ENCODE data around the gene LGR5. TPM values are rescaled to one million over a fixed set of nuclear protein-coding genes. Genes with fewer than 3 reads are reported as not detected.

The LGR5 gene
- total and polyA plus RNA-seq, 2 of the 4 experiments (the other 2 are of a cell fraction), result not detected

DNA sequence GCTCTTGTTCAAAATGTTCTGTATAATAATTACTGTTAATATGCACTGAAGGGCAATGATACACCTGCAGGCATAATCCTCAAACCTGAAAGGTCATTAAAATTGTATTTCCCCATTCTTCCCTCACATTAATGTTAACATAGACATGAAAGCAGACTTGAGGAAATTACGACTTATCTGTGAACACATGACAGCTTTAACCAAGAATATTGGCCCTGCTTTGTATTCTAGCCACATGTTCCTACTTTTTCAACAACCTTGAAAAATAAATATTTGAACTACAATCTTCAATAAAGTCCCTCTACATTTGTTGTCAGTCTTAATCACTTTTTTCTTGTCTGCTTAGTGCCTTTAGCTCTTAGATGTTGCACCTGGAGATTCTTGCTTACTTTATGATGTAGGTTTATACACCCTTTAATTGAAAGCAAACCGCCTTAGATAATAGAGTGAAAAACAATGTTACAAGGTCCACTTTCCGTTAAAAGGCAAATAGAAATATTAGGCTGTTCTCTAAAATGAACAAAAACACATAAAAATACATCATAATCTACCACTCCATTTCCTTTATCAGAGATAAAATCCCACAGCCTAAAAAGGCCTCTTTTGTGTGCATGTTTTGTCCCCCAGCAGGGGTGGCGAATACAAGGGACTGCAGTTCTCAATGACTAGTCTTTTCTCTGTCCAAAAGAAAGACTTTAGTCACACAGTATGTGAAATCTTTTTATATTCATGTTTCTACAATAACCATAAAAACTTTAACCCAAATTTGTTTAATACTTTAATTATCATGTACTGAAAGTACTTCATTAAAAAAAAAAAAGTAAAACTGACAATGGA is 168.1 kb downstream of the LGR5 start:
- dilution Hi-C loops (cut with HindIII; ENCODE audit: low sequenced_read_pairs, unreplicated experiment), result no loop called here
- Histone ChIP-seq H3K4me1 (ENCODE audit: control insufficient read depth, insufficient read depth, low read length) (no peaks in the 10 kb centered on the region), H3K14ac (replicated peaks; ENCODE audit: low read depth, low read length) (no peak overlapping the region), H4K20me1 (ENCODE audit: insufficient read depth, low read length) (no peaks in the 10 kb centered on the region; the same call in 1 of the 2 replicates), H3K27ac (ENCODE audit: insufficient read depth, low read length) (no peak overlapping the region), H2BK20ac (ENCODE audit: low read depth, low read length) (no peak overlapping the region), H4K8ac (ENCODE audit: low read depth in 2 of 2, low read length in 2 of 2) (no peak overlapping the region), H3K9ac (ENCODE audit: low read depth, low read length) (no peak overlapping the region), H2BK15ac (ENCODE audit: low read depth, low read length) (no peak overlapping the region), H3K4ac (ENCODE audit: low read depth, low read length) (no peak overlapping the region), H3K36me3 (ENCODE audit: control insufficient read depth, insufficient read depth, low read length) (peaks cover 29% of the 10 kb centered on the region), H2BK120ac (ENCODE audit: low read depth, low read length) (no peak overlapping the region), H2AK5ac (ENCODE audit: low read depth, low read length) (no peak overlapping the region), H4K91ac (ENCODE audit: insufficient read depth, low read depth, low read length) (no peak overlapping the region), H3K4me3 (ENCODE audit: insufficient read depth, low read depth, low read length) (no peak overlapping the region), H3K9me3 (ENCODE audit: control insufficient read depth, insufficient read depth, low read length) (no peaks in the 10 kb centered on the region), H3K56ac (ENCODE audit: extremely low read depth, insufficient read depth, low read length) (no peak overlapping the region), H2AFZ (replicated peaks; ENCODE audit: low read length, poor library complexity) (no peak overlapping the region), H3K18ac (ENCODE audit: low read depth, low read length) (no peak overlapping the region), H3K27me3 (ENCODE audit: control insufficient read depth, insufficient read depth, low read length) (no peaks in the 10 kb centered on the region), H2AK9ac (replicated peaks; ENCODE audit: low read depth, low read length, poor library complexity) (no peak overlapping the region), H3K9me1 (ENCODE audit: insufficient read depth, low read length) (no peaks in the 10 kb centered on the region; the same call in 1 of the 2 replicates), H4K5ac (ENCODE audit: low read depth, low read length) (no peak overlapping the region), H3K23ac (ENCODE audit: low read depth, low read length) (no peak overlapping the region), H3K79me1 (ENCODE audit: low read depth in 1 of 2, low read length in 2 of 2) (peaks cover 3 to 6% of the 10 kb centered on the region in 2 experiments; a peak in 3 of 4 replicates), H2BK5ac (ENCODE audit: low read depth, low read length, poor library complexity, severe bottlenecking) (no peak overlapping the region), H3K4me2 (ENCODE audit: low read depth, low read length) (no peak overlapping the region)
- in situ Hi-C loops (cut with MboI; ENCODE audit: low sequenced_read_pairs), result no loop called here
- WGBS, 2 experiments (ENCODE audit: extremely low coverage in 2 of 2, insufficient read length in 1 of 2), result no CpG with 5 or more reads among the region's 4 CpGs
- DNase-seq, result no peak
- POLR2A ChIA-PET (ENCODE audit: unreplicated experiment), result no interaction called here
- no TSS peak for BruUV-seq (replicated peaks)
- ATAC-seq (ENCODE audit: low read depth), result no peak
- CTCF ChIA-PET, result no interaction called here
- intact Hi-C loops (cut with micrococcal nuclease), result loop anchor here (5.0 kb wide), 1 partner anchor 190 kb away; no protein-coding TSS in a partner anchor
- no peak for TF ChIP-seq MAFK (IDR thresholded peaks at IDR 0.05; ENCODE audit: low read depth, low read length)
- TF ChIP-seq RFX5 (IDR thresholded peaks at IDR 0.05; ENCODE audit: low read depth, low read length), result no peak
- TF ChIP-seq ELK1 (IDR thresholded peaks at IDR 0.05; ENCODE audit: borderline replicate concordance, low read depth, low read length), result no peak
- TF ChIP-seq CTCF (conservative IDR thresholded peaks at IDR 0.05; ENCODE audit: low read depth, low read length), result no peak
- TF ChIP-seq SMC3 (IDR thresholded peaks at IDR 0.05; ENCODE audit: low read depth, low read length), result no peak
- no peak for TF ChIP-seq CEBPB (IDR thresholded peaks at IDR 0.05; ENCODE audit: low read depth, low read length)
- no peak for TF ChIP-seq MAZ (IDR thresholded peaks at IDR 0.05; ENCODE audit: borderline replicate concordance, low read depth, low read length)
- TF ChIP-seq RCOR1 (IDR thresholded peaks at IDR 0.05; ENCODE audit: insufficient replicate concordance, low read length), result no peak
- TF ChIP-seq NFE2L2 (IDR thresholded peaks at IDR 0.05; ENCODE audit: low read depth, low read length), result no peak
- TF ChIP-seq BHLHE40 (IDR thresholded peaks at IDR 0.05; ENCODE audit: low read depth, low read length), result no peak
- no peak for TF ChIP-seq FOS (IDR thresholded peaks at IDR 0.05; ENCODE audit: low read depth, low read length)
- TF ChIP-seq, protein P1, sequence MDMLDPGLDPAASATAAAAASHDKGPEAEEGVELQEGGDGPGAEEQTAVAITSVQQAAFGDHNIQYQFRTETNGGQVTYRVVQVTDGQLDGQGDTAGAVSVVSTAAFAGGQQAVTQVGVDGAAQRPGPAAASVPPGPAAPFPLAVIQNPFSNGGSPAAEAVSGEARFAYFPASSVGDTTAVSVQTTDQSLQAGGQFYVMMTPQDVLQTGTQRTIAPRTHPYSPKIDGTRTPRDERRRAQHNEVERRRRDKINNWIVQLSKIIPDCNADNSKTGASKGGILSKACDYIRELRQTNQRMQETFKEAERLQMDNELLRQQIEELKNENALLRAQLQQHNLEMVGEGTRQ (IDR thresholded peaks at IDR 0.05; ENCODE audit: low read depth, low read length), result no peak
- TF ChIP-seq POLR2A (IDR thresholded peaks at IDR 0.05; ENCODE audit: low read depth, low read length), result no peak
- no peak for TF ChIP-seq MXI1 (IDR thresholded peaks at IDR 0.05; ENCODE audit: borderline replicate concordance, low read depth, low read length)
- TF ChIP-seq CHD1 (IDR thresholded peaks at IDR 0.05; ENCODE audit: low read depth, low read length), result no peak

Measured in IMR-90 (cell line).